ENCODE measurements around the gene STYK1. TPM values are rescaled to one million over a fixed set of nuclear protein-coding genes. Genes with fewer than 3 reads are reported as not detected.

The STYK1 gene
- total RNA-seq, 1 donor from 2014 or later, result 11.4 TPM

- Mint-ChIP-seq H3K4me1 (ENCODE audit: unreplicated experiment) (peaks cover 27% of the 10 kb centered on the region), H3K4me3 (ENCODE audit: unreplicated experiment) (no peak overlapping the region), H3K27ac (ENCODE audit: unreplicated experiment) (no peak overlapping the region), H3K9me3 (ENCODE audit: unreplicated experiment) (no peaks in the 10 kb centered on the region), H3K27me3 (ENCODE audit: unreplicated experiment) (peaks cover 2% of the 10 kb centered on the region), H3K36me3 (ENCODE audit: low read depth, unreplicated experiment) (peaks cover 15% of the 10 kb centered on the region)
- DNase-seq (ENCODE audit: low spot score), result no peak
- TF ChIP-seq CTCF (IDR thresholded peaks at IDR 0.05; ENCODE audit: unreplicated experiment), result no peak
Measured at GRCh38 chr12:10668526-10668925, 5.3 kb downstream of the STYK1 start.

- TF ChIP-seq CTCF (IDR thresholded peaks at IDR 0.05; ENCODE audit: unreplicated experiment), result no peak
- H3K27ac Mint-ChIP-seq (ENCODE audit: unreplicated experiment), result no peak overlapping the region
- peaks cover 22% of the 10 kb centered on the region for H3K4me1 Mint-ChIP-seq (ENCODE audit: unreplicated experiment)
- no peak for DNase-seq (ENCODE audit: low spot score)
- H3K4me3 Mint-ChIP-seq (ENCODE audit: unreplicated experiment), result no peak overlapping the region
- peaks cover 2% of the 10 kb centered on the region for H3K27me3 Mint-ChIP-seq (ENCODE audit: unreplicated experiment)
- peaks cover 13% of the 10 kb centered on the region for H3K36me3 Mint-ChIP-seq (ENCODE audit: low read depth, unreplicated experiment)
- H3K9me3 Mint-ChIP-seq (ENCODE audit: unreplicated experiment), result no peaks in the 10 kb centered on the region
Measured at GRCh38 chr12:10667581-10667980, 6.3 kb downstream of the STYK1 start.

GRCh38 chr12:10664499-10664898 is 9.4 kb downstream of the STYK1 start:
- TF ChIP-seq CTCF (IDR thresholded peaks at IDR 0.05; ENCODE audit: unreplicated experiment), result no peak
- Mint-ChIP-seq H3K4me1 (ENCODE audit: unreplicated experiment) (peaks cover 9% of the 10 kb centered on the region), H3K4me3 (ENCODE audit: unreplicated experiment) (no peak overlapping the region), H3K27ac (ENCODE audit: unreplicated experiment) (no peak overlapping the region), H3K36me3 (ENCODE audit: low read depth, unreplicated experiment) (peaks cover 11% of the 10 kb centered on the region), H3K27me3 (ENCODE audit: unreplicated experiment) (peaks cover 3% of the 10 kb centered on the region), H3K9me3 (ENCODE audit: unreplicated experiment) (no peaks in the 10 kb centered on the region)
- no peak for DNase-seq (ENCODE audit: low spot score)

- Mint-ChIP-seq H3K27me3 (ENCODE audit: unreplicated experiment) (peaks cover 3% of the 10 kb centered on the region), H3K4me1 (ENCODE audit: unreplicated experiment) (peaks cover 9% of the 10 kb centered on the region), H3K36me3 (ENCODE audit: low read depth, unreplicated experiment) (peaks cover 11% of the 10 kb centered on the region), H3K9me3 (ENCODE audit: unreplicated experiment) (no peaks in the 10 kb centered on the region), H3K4me3 (ENCODE audit: unreplicated experiment) (no peak overlapping the region), H3K27ac (ENCODE audit: unreplicated experiment) (no peak overlapping the region)
- TF ChIP-seq CTCF (IDR thresholded peaks at IDR 0.05; ENCODE audit: unreplicated experiment), result no peak
- DNase-seq (ENCODE audit: low spot score), result no peak
Measured at GRCh38 chr12:10663869-10664268, 10.0 kb downstream of the STYK1 start.

GRCh38 chr12:10661338-10661737 is 12.5 kb downstream of the STYK1 start:
- Mint-ChIP-seq H3K9me3 (ENCODE audit: unreplicated experiment) (peaks cover 4% of the 10 kb centered on the region), H3K4me3 (ENCODE audit: unreplicated experiment) (no peak overlapping the region)

More at GRCh38 chr12:10661338-10661737, 12.5 kb downstream of the STYK1 start:
- Mint-ChIP-seq H3K27me3 (ENCODE audit: unreplicated experiment) (peaks cover 6% of the 10 kb centered on the region), H3K27ac (ENCODE audit: unreplicated experiment) (no peak overlapping the region), H3K36me3 (ENCODE audit: low read depth, unreplicated experiment) (peaks cover 28% of the 10 kb centered on the region), H3K4me1 (ENCODE audit: unreplicated experiment) (no peaks in the 10 kb centered on the region)
- no peak for DNase-seq (ENCODE audit: low spot score)
- no peak for TF ChIP-seq CTCF (IDR thresholded peaks at IDR 0.05; ENCODE audit: unreplicated experiment)

Data from endothelial cell (in vitro differentiated cells).